Breast epithelium (tissue), 4 donors: ENCODE results near the gene DGKE. TPM values are rescaled to one million over a fixed set of nuclear protein-coding genes. Genes with fewer than 3 reads are reported as not detected.

Experiments
- DNase-seq, 2 donors: peaks; one replicate each; pipeline ENCODE4 v3.0.0-alpha.2; 2019; ENCODE audit warnings: low spot score in 2 of 2
- H3K27ac ChIP-seq, 2 donors: fragments of 200-600 bp; sonication (generic) in 1 of 2; one replicate each; pipeline ENCODE4 v1.5.1; 2016 to 2019; ENCODE audit warnings: mild to moderate bottlenecking in 1 of 2
- H3K27me3 ChIP-seq, 2 donors: fragments of 200-600 bp; sonication (generic) in 1 of 2; one replicate each; pipeline versions ENCODE4 v1.5.1 to v1.6.0; 2017 to 2019; ENCODE audit warnings: control low read depth in 1 of 2, mild to moderate bottlenecking in 1 of 2
- H3K36me3 ChIP-seq: fragments of 200-600 bp; one replicate; pipeline ENCODE4 v1.5.1; 2019
- H3K4me1 ChIP-seq, 2 donors: fragments of 200-600 bp; sonication (generic); one replicate each; pipeline ENCODE4 v1.5.1; 2016 to 2019; ENCODE audit warnings: control low read depth in 1 of 2
- H3K4me3 ChIP-seq, 3 donors: fragments of 200-600 bp; sonication (generic); 1 replicate in 2 of 3; 2 replicates in 1 of 3; pipeline ENCODE4 v1.5.1; 2016 to 2019; ENCODE audit warnings: mild to moderate bottlenecking in 3 of 3, moderate library complexity in 2 of 3
- H3K9me3 ChIP-seq, 2 donors: fragments of 200-600 bp; sonication (generic) in 1 of 2; one replicate each; pipeline ENCODE4 v1.5.1; 2016 to 2019; ENCODE audit warnings: control low read depth in 1 of 2
- CTCF ChIP-seq, 3 donors: fragments of 450-650 bp; IDR thresholded peaks; one replicate each; pipeline ENCODE4 v1.5.1; 2016 to 2017; ENCODE audit warnings: antibody characterized with exemption in 3 of 3, mild to moderate bottlenecking in 3 of 3, moderate library complexity in 3 of 3
- POLR2A ChIP-seq: fragments of 450-650 bp; IDR thresholded peaks from one replicate; pipeline ENCODE4 v1.6.1; 2016; ENCODE audit warnings: antibody characterized with exemption, mild to moderate bottlenecking, moderate library complexity
- POLR2AphosphoS5 ChIP-seq, 3 donors: sonication (generic); formaldehyde crosslinking; IDR thresholded peaks; one replicate each; pipeline ENCODE4 v1.6.1; 2017; ENCODE audit warnings: antibody characterized with exemption in 3 of 3
- intact Hi-C: fragments of 100-400 bp; cut with DNase I; formaldehyde crosslinking; loops from one replicate; pipeline ENCODE4 v1.15.1; 2023; ENCODE audit warnings: low total_unique reads
- total RNA-seq, 3 donors: library from RNA; depleted of rRNA; stranded (reverse); fragments of >200 nt; gene quantifications; one replicate each; pipeline ENCODE4 v1.1.0, GENCODE V29; 2016

DGKE gene
- total RNA-seq, 3 donors from 2014 or later, result 7.0 to 13.8 (median 11.9) TPM

GRCh38 chr17:56845934-56846333 lies 12.0 kb downstream of the DGKE start:
- no peak overlapping the region for H3K27ac ChIP-seq
- no peaks in the 10 kb centered on the region for H3K9me3 ChIP-seq
- H3K4me3 ChIP-seq, result no peak overlapping the region
- H3K36me3 ChIP-seq, result no peaks in the 10 kb centered on the region
- no peaks in the 10 kb centered on the region for H3K27me3 ChIP-seq
- no peak for DNase-seq
- TF ChIP-seq CTCF (IDR thresholded peaks at IDR 0.05) (no peak), POLR2AphosphoS5 (IDR thresholded peaks at IDR 0.05) (no peak), POLR2A (no peak)
- H3K4me1 ChIP-seq, result no peaks in the 10 kb centered on the region
- intact Hi-C loops, result no loop called here

- no peak for TF ChIP-seq POLR2AphosphoS5 (IDR thresholded peaks at IDR 0.05)
- no peak for TF ChIP-seq CTCF (IDR thresholded peaks at IDR 0.05)
- no peak for TF ChIP-seq POLR2A
- Histone ChIP-seq H3K36me3 (no peaks in the 10 kb centered on the region), H3K4me1 (no peaks in the 10 kb centered on the region), H3K4me3 (no peak overlapping the region), H3K27ac (no peak overlapping the region), H3K9me3 (no peaks in the 10 kb centered on the region), H3K27me3 (no peaks in the 10 kb centered on the region)
- no peak for DNase-seq
- intact Hi-C loops, result no loop called here
These were observed 13.2 kb downstream of the DGKE start for GRCh38 chr17:56847106-56847505.

- no peaks in the 10 kb centered on the region for H3K36me3 ChIP-seq
- no peak overlapping the region for H3K4me3 ChIP-seq
- H3K27me3 ChIP-seq, result no peaks in the 10 kb centered on the region
- DNase-seq, result no peak
- H3K4me1 ChIP-seq, result no peaks in the 10 kb centered on the region
- intact Hi-C loops, result no loop called here
- H3K27ac ChIP-seq, result no peak overlapping the region
- TF ChIP-seq CTCF (IDR thresholded peaks at IDR 0.05), result no peak
- no peak for TF ChIP-seq POLR2AphosphoS5 (IDR thresholded peaks at IDR 0.05)
- TF ChIP-seq POLR2A, result no peak
- H3K9me3 ChIP-seq, result no peaks in the 10 kb centered on the region
These were observed 15.2 kb downstream of the DGKE start for GRCh38 chr17:56849131-56849530.

GRCh38 chr17:56850591-56850990 lies 16.6 kb downstream of the DGKE start:
- Histone ChIP-seq H3K4me1 (no peaks in the 10 kb centered on the region), H3K36me3 (no peaks in the 10 kb centered on the region), H3K4me3 (no peak overlapping the region), H3K27me3 (no peaks in the 10 kb centered on the region), H3K27ac (no peak overlapping the region), H3K9me3 (no peaks in the 10 kb centered on the region)
- intact Hi-C loops, result no loop called here
- TF ChIP-seq CTCF (IDR thresholded peaks at IDR 0.05) (no peak), POLR2AphosphoS5 (IDR thresholded peaks at IDR 0.05) (no peak), POLR2A (no peak)
- DNase-seq, result no peak

- H3K27me3 ChIP-seq, result no peaks in the 10 kb centered on the region
- H3K4me1 ChIP-seq, result no peaks in the 10 kb centered on the region
- H3K9me3 ChIP-seq, result no peaks in the 10 kb centered on the region
- no peak for DNase-seq
- H3K36me3 ChIP-seq, result no peaks in the 10 kb centered on the region
- no peak overlapping the region for H3K27ac ChIP-seq
- H3K4me3 ChIP-seq, result no peak overlapping the region
- TF ChIP-seq CTCF (IDR thresholded peaks at IDR 0.05) (no peak), POLR2AphosphoS5 (IDR thresholded peaks at IDR 0.05) (no peak), POLR2A (no peak)
- intact Hi-C loops, result no loop called here
These were observed 17.1 kb downstream of the DGKE start for GRCh38 chr17:56851008-56851407.
